GM12878 (cell line): ENCODE data around the gene GLMN. TPM values are rescaled to one million over a fixed set of nuclear protein-coding genes. Genes with fewer than 3 reads are reported as not detected.

Source experiments
- ATAC-seq: fragments of 200-7000 bp; cut with Tn5 transposase; 3 replicates; pipeline ENCODE4 v1.9.1; 2020; ENCODE audit warnings: mild to moderate bottlenecking, moderate library complexity
- BruUV-seq: library from RNA; stranded (reverse); fragments of 400-500 nt; replicated peaks from 2 replicates; lab custom pipeline; 2021; lab: Mats Ljungman, UMichigan
- CTCF ChIA-PET: fragments of 300-600 bp; sonication (Branson Sonifier 250); formaldehyde crosslinking; extraction: SDS; loops from one replicate; lab custom pipeline; 2021; ENCODE audit warnings: inconsistent platforms; lab: Yijun Ruan, JAX
- POLR2A ChIA-PET: fragments of 350-600 bp; formaldehyde crosslinking; extraction: SDS; loops from one replicate; lab custom pipeline; 2021; ENCODE audit warnings: inconsistent platforms; lab: Charles Lee
- RAD21 ChIA-PET: fragments of 300-600 bp; sonication (Branson Sonifier 250); formaldehyde crosslinking; loops from one replicate; lab custom pipeline; 2023; ENCODE audit warnings: antibody characterized with exemption; ENCODE audit not compliant: unreplicated experiment; lab: Charles Lee
- SMC1A ChIA-PET: fragments of 300-600 bp; sonication (Branson Sonifier 250); formaldehyde crosslinking; loops from one replicate; lab custom pipeline; 2023; ENCODE audit not compliant: unreplicated experiment, uncharacterized antibody; lab: Charles Lee
- DNase-seq: peaks from one replicate; pipeline ENCODE4 v3.0.0-alpha.2; 2011; ENCODE audit warnings: low read depth, low spot score
- FAIRE-seq: peaks from 3 replicates; lab custom pipeline; 2011; peaks lifted over from hg19 to GRCh38; lab: Jason Lieb, UNC
- H2AFZ ChIP-seq: 2 replicates; pipeline ENCODE4 v1.6.0; 2011; ENCODE audit warnings: low read depth, low read length, control low read depth; ENCODE audit not compliant: control insufficient read depth
- H3K27ac ChIP-seq: 2 replicates; pipeline ENCODE4 v1.5.1; 2011; ENCODE audit warnings: control low read depth; ENCODE audit not compliant: control insufficient read depth, insufficient read depth
- H3K27me3 ChIP-seq, 2 experiments: replicated peaks in 1 of 2; 2 replicates each; pipeline versions ENCODE4 v1.6.0 to v1.6.1; 2011; ENCODE audit warnings: low read length in 1 of 2; ENCODE audit not compliant: control insufficient read depth in 2 of 2, insufficient read depth in 2 of 2
- H3K36me3 ChIP-seq, 2 experiments: 2 replicates each; pipeline ENCODE4 v1.5.1; 2011; ENCODE audit warnings: low read length in 1 of 2; ENCODE audit not compliant: control insufficient read depth in 2 of 2, insufficient read depth in 2 of 2
- H3K4me1 ChIP-seq: 2 replicates; pipeline ENCODE4 v1.6.1; 2011; ENCODE audit warnings: mild to moderate bottlenecking, low read length, moderate library complexity, mixed read lengths; ENCODE audit not compliant: control insufficient read depth, insufficient read depth
- H3K4me2 ChIP-seq: 2 replicates; pipeline ENCODE4 v1.6.0; 2011; ENCODE audit warnings: control low read depth; ENCODE audit not compliant: control insufficient read depth, insufficient read depth
- H3K4me3 ChIP-seq: fragments of 200-600 bp; sonication (generic); 2 replicates; pipeline ENCODE4 v1.5.1; 2016
- H3K79me2 ChIP-seq: 2 replicates; pipeline ENCODE4 v1.6.0; 2011; ENCODE audit warnings: low read length; ENCODE audit not compliant: control insufficient read depth, insufficient read depth
- H3K9ac ChIP-seq: 2 replicates; pipeline ENCODE4 v1.8.0; 2011; ENCODE audit warnings: low read length, control low read depth, mixed read lengths; ENCODE audit not compliant: control insufficient read depth, insufficient read depth
- H3K9me3 ChIP-seq: replicated peaks from 3 replicates; pipeline ENCODE4 v1.5.1; 2011; ENCODE audit warnings: mild to moderate bottlenecking, low read length; ENCODE audit not compliant: control insufficient read depth, insufficient read depth
- H4K20me1 ChIP-seq: 2 replicates; pipeline ENCODE4 v1.6.0; 2011; ENCODE audit not compliant: control insufficient read depth, insufficient read depth
- BHLHE40 ChIP-seq, 2 experiments: fragments of 450-650 bp in 1 of 2; IDR thresholded peaks; 2 replicates each; pipeline ENCODE4 v1.6.1; 2011 to 2017; ENCODE audit warnings: low read depth in 2 of 2, borderline replicate concordance in 1 of 2, improper control_type of control experiment in 1 of 2, low read length in 1 of 2, mild to moderate bottlenecking in 1 of 2
- EP300 ChIP-seq, 2 experiments: fragments of 150-350 bp in 1 of 2; IDR thresholded peaks; 2 replicates each; pipeline ENCODE4 v1.6.1; 2011 to 2012; ENCODE audit warnings: low read depth in 2 of 2, low read length in 2 of 2, borderline replicate concordance in 1 of 2, improper control_type of control experiment in 1 of 2, inconsistent platforms in 1 of 2; ENCODE audit not compliant: control insufficient read depth in 1 of 2
- IRF5 ChIP-seq: fragments of 450-650 bp; IDR thresholded peaks from 2 replicates; pipeline ENCODE4 v1.6.1; 2017; ENCODE audit warnings: borderline replicate concordance
- KDM1A ChIP-seq: fragments of 200-600 bp; sonication (generic); IDR thresholded peaks from 2 replicates; pipeline ENCODE4 v1.6.1; 2016; ENCODE audit warnings: borderline replicate concordance
- MAX ChIP-seq: IDR thresholded peaks from 2 replicates; pipeline ENCODE4 v1.6.1; 2012; ENCODE audit warnings: low read depth, low read length, improper control_type of control experiment
- PAX8 ChIP-seq: fragments of 450-650 bp; IDR thresholded peaks from 2 replicates; pipeline ENCODE4 v1.6.1; 2017; ENCODE audit warnings: mild to moderate bottlenecking, moderate library complexity
- RFX5 ChIP-seq: IDR thresholded peaks from 2 replicates; pipeline ENCODE4 v1.6.1; 2011; ENCODE audit warnings: low read depth, low read length, improper control_type of control experiment
- WGBS: methylation state at CpG from one replicate; pipeline ENCODE4 v1.1.6; 2016; ENCODE audit warnings: low lambda C conversion rate; ENCODE audit not compliant: insufficient replicate concordance, insufficient coverage; ENCODE audit errors: missing lambda C conversion rate; 5-methylcytosine and 5-hydroxymethylcytosine counted together
- in situ Hi-C: fragments of 300-500 bp; cut with MboI; formaldehyde crosslinking; loops from 9 replicates; pipeline ENCODE4 v1.14.3; 2018; ENCODE audit warnings: mixed read lengths
- intact Hi-C: fragments of 100-400 bp; cut with micrococcal nuclease; formaldehyde crosslinking; loops from one replicate; pipeline ENCODE4 v1.14.2; 2022; ENCODE audit not compliant: unreplicated experiment
- polyA plus RNA-seq, 11 experiments: library from polyadenylated mRNA; depleted of rRNA in 4 of 11; unstranded in 6 of 11; stranded (reverse) in 5 of 11; fragments of >200 nt; fragmentation: Nextera tagmentation in 4 of 11; fragmentation: Illumina TruSeq in 1 of 11; extraction: Ambion mirVana in 4 of 11; extraction: Trizol in 1 of 11; gene quantifications; 1 replicate in 1 of 11; 2 replicates in 10 of 11; pipeline versions ENCODE4 v1.2.1 to v1.2.3, GENCODE V29; 2011 to 2016; ENCODE audit warnings: inconsistent platforms in 2 of 11, missing spikeins in 2 of 11, low read depth in 1 of 11
- total RNA-seq, 4 experiments: library from RNA; depleted of rRNA in 3 of 4; stranded (reverse); fragments of >200 nt in 3 of 4; fragmentation: Illumina TruSeq in 1 of 4; extraction: Trizol in 1 of 4; gene quantifications; 2 replicates each; pipeline versions ENCODE4 v1.2.1 to v1.2.3, GENCODE V29; 2013 to 2021
- TF ChIP-seq, protein P1 (sequence below): fragments of 450-650 bp; IDR thresholded peaks from 2 replicates; pipeline ENCODE4 v1.6.1; 2016; ENCODE audit warnings: mild to moderate bottlenecking

GLMN gene
- total and polyA plus RNA-seq, 10 of the 15 experiments (the other 5 are each of a cell fraction or from before 2014, with no cell fraction given): 11.5 to 33.7 (median 16.7) TPM

DNA sequence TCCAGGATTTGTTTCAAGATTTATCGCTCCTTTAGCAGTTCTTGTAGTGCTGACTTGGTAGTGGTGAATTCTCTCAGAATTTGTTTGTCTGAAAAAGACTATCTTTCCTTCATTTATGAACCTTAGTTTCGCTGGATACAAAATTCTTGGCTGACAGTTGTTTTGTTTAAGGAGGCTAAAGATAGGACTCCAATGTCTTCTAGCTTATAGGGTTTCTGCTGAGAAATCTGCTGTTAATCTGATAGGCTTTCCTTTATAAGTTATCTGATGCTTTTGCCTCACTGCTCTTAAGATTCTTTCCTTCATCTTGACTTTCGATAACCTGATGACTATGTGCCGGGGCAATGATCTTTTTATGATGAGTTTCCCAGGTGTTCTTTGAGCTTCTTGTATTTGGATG is 29.0 kb upstream of the GLMN start (continued):
- TF ChIP-seq EP300 (IDR thresholded peaks at IDR 0.05; ENCODE audit: borderline replicate concordance in 1 of 2, control insufficient read depth in 1 of 2, low read depth in 2 of 2, low read length in 2 of 2): no peak
- no peak for TF ChIP-seq KDM1A

DNA sequence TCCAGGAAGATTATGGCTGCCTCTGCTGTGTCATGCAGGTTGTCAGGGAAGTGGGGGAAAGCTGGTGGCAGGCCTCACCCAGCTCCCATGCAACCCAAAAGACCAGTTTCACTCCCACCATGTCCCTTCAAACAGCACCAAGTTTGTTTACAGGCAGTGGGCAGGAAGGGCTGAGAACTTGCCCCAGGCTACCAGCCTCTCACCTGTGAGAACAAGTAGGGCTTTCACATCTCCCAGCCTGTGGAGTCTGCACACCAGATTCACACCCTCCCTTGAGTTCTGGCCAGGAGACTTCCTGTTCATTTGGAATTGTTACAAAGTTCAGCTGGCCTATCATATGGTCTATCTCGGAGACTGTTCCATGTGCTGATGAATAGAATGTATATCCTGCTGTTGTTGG is 27.9 kb upstream of the GLMN start:
- 100% methylated on average over 1 of the region's 1 CpG for WGBS
- Histone ChIP-seq H4K20me1 (no peaks in the 10 kb centered on the region), H3K27me3 (no peaks in the 10 kb centered on the region), H3K4me1 (no peaks in the 10 kb centered on the region), H3K79me2 (no peaks in the 10 kb centered on the region), H2AFZ (no peak overlapping the region), H3K9ac (no peak overlapping the region), H3K27ac (no peak overlapping the region), H3K4me3 (no peak overlapping the region), H3K9me3 (peaks cover 5% of the 10 kb centered on the region; the same call in 2 of the 3 replicates), H3K36me3 (peaks cover 4 to 9% of the 10 kb centered on the region in 2 experiments; a peak in 3 of 4 replicates), H3K4me2 (no peak overlapping the region)
- no peak for DNase-seq
- RAD21 ChIA-PET: no interaction called here
- FAIRE-seq: no peak
- POLR2A ChIA-PET: no interaction called here
- intact Hi-C loops: no loop called here
- SMC1A ChIA-PET: interaction anchor here (1.0 to 1.7 kb wide), 2 partner anchors 13 to 64 kb away, joined by 3 to 4 read pairs; no protein-coding TSS in a partner anchor
- in situ Hi-C loops: no loop called here
- no peak for ATAC-seq
- no peak for TF ChIP-seq BHLHE40 (IDR thresholded peaks at IDR 0.05; ENCODE audit: borderline replicate concordance in 1 of 2, low read depth in 2 of 2, low read length in 1 of 2)
- no peak for TF ChIP-seq RFX5
- TF ChIP-seq MAX: no peak
- no peak for TF ChIP-seq PAX8
- TF ChIP-seq, protein P1, sequence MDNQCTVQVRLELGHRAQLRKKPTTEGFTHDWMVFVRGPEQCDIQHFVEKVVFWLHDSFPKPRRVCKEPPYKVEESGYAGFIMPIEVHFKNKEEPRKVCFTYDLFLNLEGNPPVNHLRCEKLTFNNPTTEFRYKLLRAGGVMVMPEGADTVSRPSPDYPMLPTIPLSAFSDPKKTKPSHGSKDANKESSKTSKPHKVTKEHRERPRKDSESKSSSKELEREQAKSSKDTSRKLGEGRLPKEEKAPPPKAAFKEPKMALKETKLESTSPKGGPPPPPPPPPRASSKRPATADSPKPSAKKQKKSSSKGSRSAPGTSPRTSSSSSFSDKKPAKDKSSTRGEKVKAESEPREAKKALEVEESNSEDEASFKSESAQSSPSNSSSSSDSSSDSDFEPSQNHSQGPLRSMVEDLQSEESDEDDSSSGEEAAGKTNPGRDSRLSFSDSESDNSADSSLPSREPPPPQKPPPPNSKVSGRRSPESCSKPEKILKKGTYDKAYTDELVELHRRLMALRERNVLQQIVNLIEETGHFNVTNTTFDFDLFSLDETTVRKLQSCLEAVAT: no peak
- no peak for TF ChIP-seq IRF5
- no TSS peak for BruUV-seq
- CTCF ChIA-PET: interaction anchor here (1.5 kb wide), 1 partner anchor 9 kb away, joined by 3 read pairs; no protein-coding TSS in a partner anchor
